SK-N-SH treated with all-trans-retinoic acid at 6 μM for 48 hours (cell line): ENCODE results near the gene XAB2.

ENCODE experiments used
- ISL1 ChIP-seq: fragments of 250-450 bp; sonication (Bioruptor Pico); IDR thresholded peaks from 2 replicates; pipeline ENCODE4 v2.1.2; 2022; ENCODE audit warnings: mild to moderate bottlenecking, moderate library complexity
- TF ChIP-seq, protein P1 (sequence below): fragments of 250-450 bp; sonication (Bioruptor Pico); IDR thresholded peaks from 2 replicates; pipeline ENCODE4 v1.8.0; 2021; ENCODE audit warnings: low read depth, mild to moderate bottlenecking, moderate library complexity, borderline replicate concordance
- TF ChIP-seq, protein P2 (sequence below): fragments of 250-450 bp; sonication (Bioruptor Pico); IDR thresholded peaks from 2 replicates; pipeline ENCODE4 v1.8.0; 2020; ENCODE audit warnings: mild to moderate bottlenecking, moderate library complexity, borderline replicate concordance

DNA sequence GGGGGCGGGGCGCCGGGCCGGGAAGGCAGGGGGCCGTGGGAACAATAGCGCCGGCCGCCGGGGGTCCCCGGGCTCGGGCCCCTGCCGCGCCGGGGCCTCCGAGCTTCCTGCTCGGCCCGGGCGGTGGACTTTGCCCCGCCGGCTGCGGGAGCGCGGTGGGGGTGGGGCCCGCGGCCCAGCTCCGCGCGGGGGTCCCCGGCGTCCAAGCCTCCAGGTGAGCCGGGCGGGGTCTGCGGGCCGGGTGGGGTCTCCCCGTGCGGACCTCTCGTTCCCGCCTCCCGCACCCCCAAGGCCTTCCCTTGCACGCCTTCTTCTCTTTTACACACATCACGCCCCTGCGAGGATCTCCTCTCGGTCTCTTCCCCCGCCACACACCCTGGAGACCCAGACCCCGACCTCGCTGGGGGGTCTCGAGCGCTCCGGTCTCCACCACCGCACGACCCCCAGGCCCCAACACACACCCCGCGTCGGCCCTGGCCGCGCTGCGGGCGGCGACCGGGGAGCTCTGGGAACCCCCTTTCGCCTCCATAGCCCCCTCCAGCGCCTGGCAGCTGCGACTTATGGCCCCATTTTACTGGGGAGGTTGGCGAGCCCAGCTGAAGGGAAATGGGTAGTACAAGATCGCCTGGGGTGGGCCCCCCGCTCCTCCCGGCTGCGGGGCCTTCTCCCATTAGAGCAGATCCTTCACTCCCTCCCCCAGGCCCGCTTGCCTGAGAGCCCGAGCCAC lies 33.0 kb downstream of the XAB2 start:
- TF ChIP-seq, protein P1, sequence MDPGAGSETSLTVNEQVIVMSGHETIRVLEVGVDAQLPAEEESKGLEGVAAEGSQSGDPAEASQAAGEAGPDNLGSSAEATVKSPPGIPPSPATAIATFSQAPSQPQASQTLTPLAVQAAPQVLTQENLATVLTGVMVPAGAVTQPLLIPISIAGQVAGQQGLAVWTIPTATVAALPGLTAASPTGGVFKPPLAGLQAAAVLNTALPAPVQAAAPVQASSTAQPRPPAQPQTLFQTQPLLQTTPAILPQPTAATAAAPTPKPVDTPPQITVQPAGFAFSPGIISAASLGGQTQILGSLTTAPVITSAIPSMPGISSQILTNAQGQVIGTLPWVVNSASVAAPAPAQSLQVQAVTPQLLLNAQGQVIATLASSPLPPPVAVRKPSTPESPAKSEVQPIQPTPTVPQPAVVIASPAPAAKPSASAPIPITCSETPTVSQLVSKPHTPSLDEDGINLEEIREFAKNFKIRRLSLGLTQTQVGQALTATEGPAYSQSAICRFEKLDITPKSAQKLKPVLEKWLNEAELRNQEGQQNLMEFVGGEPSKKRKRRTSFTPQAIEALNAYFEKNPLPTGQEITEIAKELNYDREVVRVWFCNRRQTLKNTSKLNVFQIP (CRISPR knock-in tag): no peak
- TF ChIP-seq ISL1: no peak
- TF ChIP-seq, protein P2, sequence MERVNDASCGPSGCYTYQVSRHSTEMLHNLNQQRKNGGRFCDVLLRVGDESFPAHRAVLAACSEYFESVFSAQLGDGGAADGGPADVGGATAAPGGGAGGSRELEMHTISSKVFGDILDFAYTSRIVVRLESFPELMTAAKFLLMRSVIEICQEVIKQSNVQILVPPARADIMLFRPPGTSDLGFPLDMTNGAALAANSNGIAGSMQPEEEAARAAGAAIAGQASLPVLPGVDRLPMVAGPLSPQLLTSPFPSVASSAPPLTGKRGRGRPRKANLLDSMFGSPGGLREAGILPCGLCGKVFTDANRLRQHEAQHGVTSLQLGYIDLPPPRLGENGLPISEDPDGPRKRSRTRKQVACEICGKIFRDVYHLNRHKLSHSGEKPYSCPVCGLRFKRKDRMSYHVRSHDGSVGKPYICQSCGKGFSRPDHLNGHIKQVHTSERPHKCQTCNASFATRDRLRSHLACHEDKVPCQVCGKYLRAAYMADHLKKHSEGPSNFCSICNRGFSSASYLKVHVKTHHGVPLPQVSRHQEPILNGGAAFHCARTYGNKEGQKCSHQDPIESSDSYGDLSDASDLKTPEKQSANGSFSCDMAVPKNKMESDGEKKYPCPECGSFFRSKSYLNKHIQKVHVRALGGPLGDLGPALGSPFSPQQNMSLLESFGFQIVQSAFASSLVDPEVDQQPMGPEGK (CRISPR knock-in tag): no peak
